Epithelial cell of esophagus (primary cell): ENCODE results near the gene SHISA6.

Experiments
- DNase-seq: peaks from one replicate; pipeline ENCODE4 v3.0.0; 2010; ENCODE audit warnings: low read depth
- H3K4me3 ChIP-seq: 2 replicates; pipeline ENCODE4 v1.5.1; 2011; ENCODE audit warnings: mild to moderate bottlenecking, low read length, control low read depth
- CTCF ChIP-seq: IDR thresholded peaks from 2 replicates; pipeline ENCODE4 v1.5.1; 2011; ENCODE audit warnings: low read depth, mild to moderate bottlenecking, low read length, control low read depth, inconsistent platforms; ENCODE audit not compliant: insufficient read depth; ENCODE audit errors: missing control alignments

SHISA6 gene

DNA sequence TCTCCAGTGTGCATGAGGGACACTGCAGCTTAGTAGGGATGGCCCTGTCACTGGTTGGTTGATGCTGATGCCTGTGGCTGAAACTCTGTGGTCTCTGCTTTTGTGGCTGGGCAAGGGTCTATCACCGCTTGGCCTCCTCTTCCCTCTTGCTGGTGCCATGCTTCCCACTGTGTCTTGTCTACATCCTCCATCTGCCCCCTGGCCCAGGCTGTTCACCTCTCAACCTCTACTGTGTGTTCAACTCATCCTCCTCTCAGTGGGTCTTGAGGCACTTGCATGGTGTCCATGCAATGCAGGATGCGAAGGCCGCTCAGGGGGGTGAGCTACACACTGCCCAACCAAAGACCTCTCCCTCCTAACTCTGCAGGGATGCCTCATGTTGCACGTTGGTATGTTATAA lies 19.8 kb upstream of the SHISA6 start:
- no peak for TF ChIP-seq CTCF
- H3K4me3 ChIP-seq = no peak overlapping the region

DNA sequence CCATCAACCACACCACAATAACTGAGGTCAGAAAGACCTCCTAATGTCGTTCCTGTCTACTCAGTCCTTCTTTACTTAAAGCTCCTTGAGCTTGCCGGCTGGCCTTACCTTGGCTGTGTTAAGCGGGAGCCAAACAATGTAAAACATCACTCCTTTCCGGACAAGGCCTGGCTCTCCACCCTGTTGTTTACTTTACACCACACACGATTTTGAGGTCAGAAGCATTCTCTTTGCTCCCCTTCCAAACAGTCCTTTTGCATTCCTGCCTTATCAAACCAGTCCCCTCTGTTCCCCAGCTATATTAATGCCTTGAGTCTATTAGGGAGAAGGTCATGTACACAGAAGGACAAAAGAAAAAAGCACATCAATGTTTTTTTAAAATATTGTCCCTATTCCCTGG lies 19.3 kb upstream of the SHISA6 start:
- no peak for TF ChIP-seq CTCF
- no peak for DNase-seq
- H3K4me3 ChIP-seq = no peak overlapping the region

More for the DNA sequence above, 19.8 kb upstream of the SHISA6 start:
- DNase-seq = no peak

- TF ChIP-seq CTCF = no peak
- H3K4me3 ChIP-seq = no peak overlapping the region
- DNase-seq = peak; percentile 43
These were observed 2.3 kb upstream of the SHISA6 start for GRCh38 chr17:11238705-11239104.

DNA sequence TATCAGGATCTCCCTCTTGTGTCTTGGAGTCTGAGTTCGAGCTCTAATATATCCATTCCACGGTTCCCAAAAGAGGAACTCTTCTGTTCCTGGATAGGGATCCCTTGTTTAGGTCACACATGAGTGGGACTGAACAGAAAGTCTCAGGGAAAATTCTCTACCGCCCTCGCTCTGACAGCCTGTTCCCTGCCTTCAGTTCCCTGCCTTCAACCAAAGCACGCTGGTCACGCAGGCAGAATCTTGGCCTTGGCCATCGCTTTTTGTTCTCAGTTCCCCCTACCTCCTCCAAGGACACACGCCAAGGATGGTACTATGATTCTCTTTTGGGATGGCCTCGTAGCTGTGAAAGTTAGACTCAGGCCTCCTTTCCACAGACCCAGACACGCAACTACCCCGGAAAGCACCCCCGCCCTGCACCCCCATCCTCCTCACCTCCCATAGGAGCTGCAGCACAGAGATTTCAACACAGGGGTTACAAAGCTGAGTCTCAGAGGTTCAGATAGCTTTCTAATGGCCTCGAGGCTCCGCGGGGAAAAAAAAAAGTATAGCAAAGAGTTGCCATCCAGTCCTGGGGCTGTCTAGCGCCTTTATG lies 1.5 kb upstream of the SHISA6 start:
- DNase-seq = no peak
- no peak for TF ChIP-seq CTCF
- no peak overlapping the region for H3K4me3 ChIP-seq

GRCh38 chr17:11240041-11240840 lies 772 bp upstream of the SHISA6 start:
- TF ChIP-seq CTCF = no peak
- DNase-seq = no peak
- no peak overlapping the region for H3K4me3 ChIP-seq

DNA sequence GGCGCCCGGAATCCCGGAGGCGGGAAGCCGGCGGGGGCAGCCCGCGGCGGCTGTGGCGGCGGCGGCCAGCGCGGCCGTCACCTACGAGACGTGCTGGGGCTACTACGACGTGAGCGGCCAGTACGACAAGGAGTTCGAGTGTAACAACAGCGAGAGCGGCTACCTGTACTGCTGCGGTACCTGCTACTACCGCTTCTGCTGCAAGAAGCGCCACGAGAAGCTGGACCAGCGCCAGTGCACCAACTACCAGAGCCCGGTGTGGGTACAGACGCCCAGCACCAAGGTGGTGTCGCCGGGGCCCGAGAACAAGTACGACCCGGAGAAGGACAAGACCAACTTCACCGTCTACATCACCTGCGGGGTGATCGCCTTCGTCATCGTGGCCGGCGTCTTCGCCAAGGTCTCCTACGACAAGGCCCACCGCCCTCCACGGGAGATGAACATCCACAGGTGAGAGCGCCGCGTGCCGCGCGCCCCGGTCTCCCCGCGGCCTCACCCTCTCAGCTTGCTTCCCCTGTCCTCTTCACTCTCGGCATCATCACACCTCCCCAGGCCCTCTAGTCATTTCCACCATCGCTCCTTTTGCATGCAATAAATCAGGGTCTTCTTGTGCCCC lies 706 bp downstream of the SHISA6 start:
- no peak for TF ChIP-seq CTCF
- DNase-seq = no peak
- no peak overlapping the region for H3K4me3 ChIP-seq
